ENCODE measurements around the gene GLI3.
A peak's percentile ranks its signal among the peaks of the same experiment; 100 is the strongest.

Gene GLI3

DNA sequence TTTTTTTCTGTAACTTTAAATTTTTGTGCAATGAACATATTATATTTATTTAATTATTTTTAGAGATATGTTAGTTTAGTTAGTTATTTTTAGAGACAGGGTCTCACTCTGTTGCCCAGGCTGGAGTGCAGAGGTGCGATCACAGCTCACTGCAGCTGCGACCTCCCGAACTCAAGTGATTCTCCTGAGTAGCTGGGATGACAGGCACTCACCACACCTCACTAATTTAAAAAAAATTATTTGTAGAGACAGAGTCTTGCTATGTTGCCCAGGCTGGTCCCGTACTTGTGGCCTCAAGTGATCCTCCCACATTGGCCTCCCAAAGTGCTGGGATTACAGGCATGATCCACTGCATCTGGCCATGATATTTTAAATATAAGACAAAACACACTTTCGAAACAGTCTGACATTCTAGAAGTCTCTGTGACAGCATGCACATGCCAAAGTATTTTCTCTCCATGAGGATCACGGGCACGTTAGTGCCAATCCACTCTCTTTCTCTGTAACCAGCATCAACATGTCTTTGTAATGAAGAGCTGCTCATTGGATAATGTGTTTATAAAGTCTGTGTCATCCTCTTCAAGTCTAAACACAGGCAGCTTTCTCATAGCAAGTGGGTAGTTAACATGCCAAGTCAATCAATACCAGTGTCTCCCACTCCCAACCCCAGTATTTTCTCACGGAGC, 137.4 kb downstream of the GLI3 start:
- Histone ChIP-seq H3K9me3 (ENCODE audit: insufficient read depth, low read length) (peaks cover 4% of the 10 kb centered on the region; the same call in 1 of the 2 replicates), H3K9ac (ENCODE audit: insufficient read length, low read depth) (no peak overlapping the region), H3K4me1 (ENCODE audit: insufficient read depth, insufficient read length) (peaks cover 15% of the 10 kb centered on the region), H3K27me3 (ENCODE audit: insufficient read depth, insufficient read length) (no peaks in the 10 kb centered on the region), H3K4me3 (ENCODE audit: insufficient read length, low read depth) (no peak overlapping the region), H3K36me3 (ENCODE audit: insufficient read depth, insufficient read length, low read length) (peaks cover 20% of the 10 kb centered on the region)
- TF ChIP-seq YY1 (IDR thresholded peaks at IDR 0.05; ENCODE audit: insufficient read depth, insufficient read length): no peak
- no peak for TF ChIP-seq ZNF274 (IDR thresholded peaks at IDR 0.05; ENCODE audit: low read depth, low read length)
- TF ChIP-seq SUZ12 (IDR thresholded peaks at IDR 0.05; ENCODE audit: extremely low read depth, insufficient read depth, insufficient read length): no peak
- DNase-seq (ENCODE audit: low read depth, low spot score): no peak

DNA sequence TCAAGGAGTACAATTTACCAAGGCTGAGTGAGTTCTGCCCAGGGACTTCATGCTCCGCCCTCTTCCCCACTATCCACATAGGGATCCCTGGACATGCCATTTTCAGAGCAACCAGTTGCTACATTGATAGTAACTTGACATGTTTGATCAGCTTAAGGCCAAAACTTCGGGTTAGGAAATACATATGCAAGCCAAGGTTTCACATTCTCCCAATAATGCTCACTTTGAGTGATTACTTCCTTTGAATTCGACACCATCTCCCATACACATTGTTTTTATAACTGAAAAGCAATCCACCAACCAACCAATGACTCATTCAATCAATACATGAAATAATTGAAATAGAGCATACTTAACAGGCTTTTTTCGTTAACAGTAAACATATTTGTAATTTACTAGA, 137.9 kb downstream of the GLI3 start:
- H3K36me3 ChIP-seq (ENCODE audit: insufficient read depth, insufficient read length, low read length): peaks cover 20% of the 10 kb centered on the region
- peaks cover 6% of the 10 kb centered on the region; the same call in 1 of the 2 replicates for H3K9me3 ChIP-seq (ENCODE audit: insufficient read depth, low read length)

DNA sequence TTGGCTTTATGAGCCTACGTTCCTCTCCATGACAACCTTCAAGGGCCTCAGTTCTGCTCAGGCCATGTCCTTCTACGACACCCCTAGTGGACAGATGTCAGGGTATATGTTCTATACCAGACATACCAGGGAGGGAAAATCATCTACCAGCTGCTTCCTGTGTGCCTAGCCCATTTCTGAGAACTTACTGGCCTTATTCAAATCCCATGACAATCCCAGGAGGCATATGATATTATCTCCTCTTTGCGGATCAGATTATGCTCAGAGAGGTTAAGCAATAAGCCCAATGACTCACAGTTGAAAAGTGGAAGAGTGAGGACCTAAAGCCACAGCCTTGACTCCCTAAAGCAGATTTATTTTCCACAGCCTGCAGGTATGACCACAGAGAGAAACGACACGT, 139.3 kb downstream of the GLI3 start:
- no peaks in the 10 kb centered on the region for H3K27me3 ChIP-seq (ENCODE audit: insufficient read depth, insufficient read length)
- DNase-seq (ENCODE audit: low read depth, low spot score): no peak
- H3K36me3 ChIP-seq (ENCODE audit: insufficient read depth, insufficient read length, low read length): peaks cover 16% of the 10 kb centered on the region
- no peak overlapping the region for H3K4me3 ChIP-seq (ENCODE audit: insufficient read length, low read depth)
- TF ChIP-seq SUZ12 (IDR thresholded peaks at IDR 0.05; ENCODE audit: extremely low read depth, insufficient read depth, insufficient read length) (no peak), ZNF274 (IDR thresholded peaks at IDR 0.05; ENCODE audit: low read depth, low read length) (no peak), YY1 (IDR thresholded peaks at IDR 0.05; ENCODE audit: insufficient read depth, insufficient read length) (no peak)
- H3K9me3 ChIP-seq (ENCODE audit: insufficient read depth, low read length): peaks cover 7% of the 10 kb centered on the region; the same call in 1 of the 2 replicates
- H3K9ac ChIP-seq (ENCODE audit: insufficient read length, low read depth): no peak overlapping the region
- H3K4me1 ChIP-seq (ENCODE audit: insufficient read depth, insufficient read length): peaks cover 15% of the 10 kb centered on the region

More for the DNA sequence above, 137.9 kb downstream of the GLI3 start:
- TF ChIP-seq YY1 (IDR thresholded peaks at IDR 0.05; ENCODE audit: insufficient read depth, insufficient read length): no peak
- TF ChIP-seq SUZ12 (IDR thresholded peaks at IDR 0.05; ENCODE audit: extremely low read depth, insufficient read depth, insufficient read length): no peak
- TF ChIP-seq ZNF274 (IDR thresholded peaks at IDR 0.05; ENCODE audit: low read depth, low read length): no peak
- H3K9ac ChIP-seq (ENCODE audit: insufficient read length, low read depth): no peak overlapping the region
- H3K4me3 ChIP-seq (ENCODE audit: insufficient read length, low read depth): no peak overlapping the region
- H3K4me1 ChIP-seq (ENCODE audit: insufficient read depth, insufficient read length): peaks cover 15% of the 10 kb centered on the region
- no peak for DNase-seq (ENCODE audit: low read depth, low spot score)
- H3K27me3 ChIP-seq (ENCODE audit: insufficient read depth, insufficient read length): no peaks in the 10 kb centered on the region

DNA sequence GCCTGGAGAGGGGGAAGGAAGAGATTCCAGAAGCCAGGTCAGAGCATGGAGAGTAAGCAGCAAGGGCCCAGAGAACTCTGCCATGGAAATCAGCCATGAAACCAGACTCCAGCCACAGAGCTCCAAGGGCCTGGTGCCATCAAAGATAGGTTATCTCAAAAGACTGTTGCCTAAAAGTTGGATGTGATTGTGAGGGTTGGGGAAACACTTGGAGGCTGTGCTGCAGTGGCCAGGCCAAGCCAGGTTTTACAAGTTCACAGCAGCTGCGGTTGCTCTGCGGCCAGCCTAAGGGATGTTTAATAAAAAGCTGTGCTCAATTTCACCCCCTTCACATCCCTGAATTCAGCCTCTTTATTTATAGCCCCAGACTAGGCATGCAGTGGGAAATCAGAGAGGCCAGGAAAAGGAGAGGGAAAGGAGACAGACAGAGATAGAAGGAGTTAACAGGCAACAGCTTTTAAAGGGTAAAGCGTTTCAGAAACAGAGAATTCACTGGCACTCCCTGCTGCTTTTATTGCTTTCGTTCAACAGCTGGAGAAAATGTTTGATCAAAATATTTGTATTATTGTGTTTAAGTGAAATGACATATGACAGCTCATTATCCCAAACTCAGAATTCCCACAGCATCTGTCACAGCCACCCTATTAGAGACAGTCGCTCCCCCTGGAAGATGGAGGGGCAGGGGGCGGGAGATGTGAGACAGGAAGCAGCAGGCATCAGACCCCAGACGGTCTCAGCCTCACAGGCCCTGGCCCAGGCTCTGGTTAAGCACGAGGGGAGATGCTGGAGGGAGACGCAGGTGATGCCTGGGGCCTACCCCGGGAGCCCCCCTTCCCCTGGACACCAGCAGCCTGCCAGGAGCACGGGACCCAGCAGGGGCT, 140.1 kb downstream of the GLI3 start:
- peaks cover 9% of the 10 kb centered on the region for H3K36me3 ChIP-seq (ENCODE audit: insufficient read depth, insufficient read length, low read length)
- peaks cover 20% of the 10 kb centered on the region for H3K4me1 ChIP-seq (ENCODE audit: insufficient read depth, insufficient read length)
- peak overlapping the region; percentile 57 for H3K9ac ChIP-seq (ENCODE audit: insufficient read length, low read depth)
- TF ChIP-seq SUZ12 (IDR thresholded peaks at IDR 0.05; ENCODE audit: extremely low read depth, insufficient read depth, insufficient read length) (no peak), ZNF274 (IDR thresholded peaks at IDR 0.05; ENCODE audit: low read depth, low read length) (no peak), YY1 (IDR thresholded peaks at IDR 0.05; ENCODE audit: insufficient read depth, insufficient read length) (no peak)
- H3K27me3 ChIP-seq (ENCODE audit: insufficient read depth, insufficient read length): no peaks in the 10 kb centered on the region
- no peak overlapping the region for H3K4me3 ChIP-seq (ENCODE audit: insufficient read length, low read depth)
- peaks cover 7% of the 10 kb centered on the region; the same call in 1 of the 2 replicates for H3K9me3 ChIP-seq (ENCODE audit: insufficient read depth, low read length)
- no peak for DNase-seq (ENCODE audit: low read depth, low spot score)

DNA sequence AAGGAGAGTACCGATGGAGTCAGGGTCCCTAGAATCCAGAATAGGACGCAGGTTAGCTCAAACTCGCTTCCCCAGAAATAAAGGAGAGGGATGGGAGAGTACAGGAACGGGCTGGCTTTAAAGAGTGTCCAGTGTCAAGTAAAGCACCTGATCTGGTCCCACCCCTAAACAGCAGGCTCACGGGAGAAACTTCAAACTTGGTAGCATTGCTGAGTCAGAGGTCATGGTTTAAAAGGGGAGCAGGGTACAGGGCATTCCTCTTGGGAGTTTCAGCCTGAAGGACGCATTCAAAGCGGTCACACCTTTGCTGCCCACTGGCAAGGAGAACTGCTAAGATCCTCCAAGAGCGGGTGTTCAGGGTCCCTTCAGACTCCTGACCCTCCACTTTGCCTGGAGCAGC, 140.7 kb downstream of the GLI3 start:
- DNase-seq (ENCODE audit: low read depth, low spot score): no peak
- Histone ChIP-seq H3K9ac (ENCODE audit: insufficient read length, low read depth) (peak overlapping the region; percentile 53), H3K9me3 (ENCODE audit: insufficient read depth, low read length) (peaks cover 7% of the 10 kb centered on the region; the same call in 1 of the 2 replicates), H3K36me3 (ENCODE audit: insufficient read depth, insufficient read length, low read length) (peaks cover 9% of the 10 kb centered on the region), H3K27me3 (ENCODE audit: insufficient read depth, insufficient read length) (no peaks in the 10 kb centered on the region), H3K4me3 (ENCODE audit: insufficient read length, low read depth) (no peak overlapping the region), H3K4me1 (ENCODE audit: insufficient read depth, insufficient read length) (peaks cover 20% of the 10 kb centered on the region)
- TF ChIP-seq YY1 (IDR thresholded peaks at IDR 0.05; ENCODE audit: insufficient read depth, insufficient read length) (no peak), ZNF274 (IDR thresholded peaks at IDR 0.05; ENCODE audit: low read depth, low read length) (no peak), SUZ12 (IDR thresholded peaks at IDR 0.05; ENCODE audit: extremely low read depth, insufficient read depth, insufficient read length) (no peak)

DNA sequence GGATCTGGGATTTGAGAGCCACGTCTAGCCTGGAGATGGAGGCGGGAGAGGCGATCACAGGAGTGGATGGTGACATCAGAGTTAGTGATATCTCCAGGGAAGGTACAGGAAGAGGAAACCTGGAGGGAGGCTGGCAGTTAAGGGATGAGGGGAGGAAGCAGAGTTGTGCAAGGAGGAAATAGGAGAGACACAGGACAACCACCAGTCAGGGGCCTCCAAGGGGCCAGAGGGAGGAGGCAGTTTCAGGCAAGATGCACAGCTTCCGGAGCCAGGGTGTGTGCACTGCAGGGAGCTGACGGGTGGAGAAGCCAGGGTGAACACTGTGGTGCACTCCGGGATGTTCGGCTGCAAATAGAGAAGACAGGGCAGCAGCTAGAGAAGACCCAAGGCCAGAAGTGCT, 141.2 kb downstream of the GLI3 start:
- Histone ChIP-seq H3K9me3 (ENCODE audit: insufficient read depth, low read length) (peaks cover 7% of the 10 kb centered on the region; the same call in 1 of the 2 replicates), H3K27me3 (ENCODE audit: insufficient read depth, insufficient read length) (no peaks in the 10 kb centered on the region), H3K4me3 (ENCODE audit: insufficient read length, low read depth) (no peak overlapping the region), H3K4me1 (ENCODE audit: insufficient read depth, insufficient read length) (peaks cover 25% of the 10 kb centered on the region), H3K36me3 (ENCODE audit: insufficient read depth, insufficient read length, low read length) (peaks cover 9% of the 10 kb centered on the region), H3K9ac (ENCODE audit: insufficient read length, low read depth) (peak overlapping the region; percentile 53)
- no peak for DNase-seq (ENCODE audit: low read depth, low spot score)
- TF ChIP-seq SUZ12 (IDR thresholded peaks at IDR 0.05; ENCODE audit: extremely low read depth, insufficient read depth, insufficient read length) (no peak), YY1 (IDR thresholded peaks at IDR 0.05; ENCODE audit: insufficient read depth, insufficient read length) (no peak), ZNF274 (IDR thresholded peaks at IDR 0.05; ENCODE audit: low read depth, low read length) (no peak)
